Stimulated activated memory B cell treated with anti-CD40 and anti-IgM and Interleukin-4, amounts not matched to agents 10 μg/mL and 1 μg/mL and 100 μg/mL, for 72 hours (primary cell): Measurements from ENCODE around the gene ANKDD1A.
A peak's percentile ranks its signal among the peaks of the same experiment; 100 is the strongest.

ENCODE experiments used
- ATAC-seq: fragments of 150-1000 bp; cut with Tn5 transposase; 2 replicates; pipeline ENCODE4 v1.10.0; 2021
- H3K27ac Mint-ChIP-seq: one replicate; pipeline ENCODE4 v1.8.0; 2022; ENCODE audit warnings: mild to moderate bottlenecking, mixed read lengths
- H3K27me3 Mint-ChIP-seq: one replicate; pipeline ENCODE4 v1.8.0; 2022; ENCODE audit warnings: mixed read lengths
- H3K36me3 Mint-ChIP-seq: one replicate; pipeline ENCODE4 v1.8.0; 2022; ENCODE audit warnings: mixed read lengths
- H3K4me1 Mint-ChIP-seq: one replicate; pipeline ENCODE4 v1.8.0; 2022; ENCODE audit warnings: mixed read lengths
- H3K4me3 Mint-ChIP-seq: one replicate; pipeline ENCODE4 v1.8.0; 2022; ENCODE audit warnings: mild to moderate bottlenecking, moderate library complexity, mixed read lengths
- H3K9me3 Mint-ChIP-seq: one replicate; pipeline ENCODE4 v1.8.0; 2022; ENCODE audit warnings: mixed read lengths

The ANKDD1A gene

DNA sequence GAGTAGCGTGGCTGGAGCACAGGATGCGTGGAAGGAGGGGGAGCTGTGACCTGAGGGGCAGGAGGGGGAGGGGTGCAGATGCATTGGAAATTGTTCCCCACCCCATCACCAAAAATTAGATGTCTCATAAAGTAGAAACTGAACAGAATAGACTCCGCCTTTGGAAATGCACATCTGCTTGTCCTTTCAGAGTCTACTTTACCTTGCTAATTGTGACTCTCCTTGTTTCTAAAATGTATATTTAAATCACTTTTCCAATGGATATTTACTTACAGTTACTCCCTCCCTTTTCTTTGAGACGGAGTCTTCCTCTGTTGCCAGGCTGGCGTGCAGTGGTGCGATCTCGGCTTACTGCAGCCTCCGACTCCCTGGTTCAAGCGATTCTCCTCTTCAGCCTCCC, 47.4 kb downstream of the ANKDD1A start:
- no peak overlapping the region for H3K4me3 Mint-ChIP-seq
- peaks cover 8% of the 10 kb centered on the region for H3K9me3 Mint-ChIP-seq
- H3K27ac Mint-ChIP-seq: no peak overlapping the region
- H3K4me1 Mint-ChIP-seq: peaks cover 11% of the 10 kb centered on the region
- no peak for ATAC-seq
- peaks cover 78% of the 10 kb centered on the region for H3K36me3 Mint-ChIP-seq
- no peaks in the 10 kb centered on the region for H3K27me3 Mint-ChIP-seq

DNA sequence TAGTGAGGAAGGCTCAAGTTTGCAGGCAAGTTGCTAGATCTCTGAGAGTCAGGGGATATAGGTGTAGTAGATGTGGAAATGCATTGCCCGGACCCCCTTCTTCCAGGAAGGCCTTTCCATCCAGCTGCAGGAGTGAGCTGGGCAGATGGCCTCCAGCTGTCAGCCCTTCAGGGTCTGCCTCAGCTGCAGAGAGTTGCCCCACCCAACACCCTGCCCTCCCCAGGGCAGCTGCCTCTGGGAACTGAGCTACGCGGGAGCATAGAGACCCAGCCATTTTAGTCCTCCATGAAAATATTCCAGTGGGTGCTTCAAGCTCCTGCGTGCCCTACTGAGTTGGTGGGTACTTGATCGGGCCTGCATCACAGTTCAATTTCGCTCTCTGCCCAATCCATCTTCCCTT, 48.5 kb downstream of the ANKDD1A start:
- Mint-ChIP-seq H3K4me1 (peaks cover 1% of the 10 kb centered on the region), H3K9me3 (no peaks in the 10 kb centered on the region), H3K27ac (no peak overlapping the region), H3K27me3 (no peaks in the 10 kb centered on the region), H3K4me3 (no peak overlapping the region), H3K36me3 (peaks cover 78% of the 10 kb centered on the region)
- no peak for ATAC-seq

DNA sequence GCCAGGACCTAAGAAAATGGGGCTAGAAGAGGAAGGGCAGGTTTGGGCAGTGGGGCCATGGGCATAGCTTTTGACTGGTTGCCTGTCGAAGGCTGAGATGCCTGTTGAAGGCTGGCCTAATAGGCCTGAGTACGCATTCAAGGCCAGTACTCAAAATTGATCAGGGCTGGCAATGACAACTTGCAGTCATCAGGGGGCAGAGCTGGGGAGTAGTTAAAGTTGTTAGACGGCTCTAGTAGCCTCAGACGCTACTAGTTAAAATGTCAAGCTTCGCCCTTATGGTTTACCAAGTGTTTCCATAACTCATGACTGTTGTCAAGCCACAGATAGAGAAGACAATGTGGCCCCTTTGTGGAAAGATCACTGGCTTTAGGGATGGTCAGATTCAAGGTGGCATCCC, 49.3 kb downstream of the ANKDD1A start:
- no peak for ATAC-seq
- Mint-ChIP-seq H3K9me3 (no peaks in the 10 kb centered on the region), H3K4me3 (no peak overlapping the region), H3K4me1 (no peaks in the 10 kb centered on the region), H3K27ac (no peak overlapping the region), H3K27me3 (no peaks in the 10 kb centered on the region), H3K36me3 (peaks cover 78% of the 10 kb centered on the region)

DNA sequence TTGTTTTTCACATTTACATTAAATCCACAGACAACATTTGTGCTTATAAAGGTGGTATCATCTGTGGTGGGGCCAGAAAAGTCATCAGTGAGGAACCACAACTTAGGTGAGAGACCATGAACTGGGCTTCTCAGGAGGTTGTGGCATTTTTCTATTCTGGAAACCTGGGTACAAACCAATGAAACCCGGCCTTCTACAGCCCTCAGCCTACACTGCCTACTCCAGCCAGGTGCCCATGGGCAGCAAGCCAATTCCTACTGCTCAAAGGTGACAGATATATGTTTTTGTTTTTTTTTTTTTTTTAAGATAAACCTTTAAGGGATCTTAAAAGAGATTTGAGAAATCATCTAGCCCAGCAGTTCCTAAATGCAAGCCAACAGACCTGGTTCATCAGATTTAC, 57.7 kb downstream of the ANKDD1A start:
- H3K4me3 Mint-ChIP-seq: no peak overlapping the region
- no peaks in the 10 kb centered on the region for H3K9me3 Mint-ChIP-seq
- H3K27ac Mint-ChIP-seq: no peak overlapping the region
- H3K4me1 Mint-ChIP-seq: no peaks in the 10 kb centered on the region
- H3K36me3 Mint-ChIP-seq: peaks cover 39% of the 10 kb centered on the region
- H3K27me3 Mint-ChIP-seq: no peaks in the 10 kb centered on the region
- no peak for ATAC-seq

DNA sequence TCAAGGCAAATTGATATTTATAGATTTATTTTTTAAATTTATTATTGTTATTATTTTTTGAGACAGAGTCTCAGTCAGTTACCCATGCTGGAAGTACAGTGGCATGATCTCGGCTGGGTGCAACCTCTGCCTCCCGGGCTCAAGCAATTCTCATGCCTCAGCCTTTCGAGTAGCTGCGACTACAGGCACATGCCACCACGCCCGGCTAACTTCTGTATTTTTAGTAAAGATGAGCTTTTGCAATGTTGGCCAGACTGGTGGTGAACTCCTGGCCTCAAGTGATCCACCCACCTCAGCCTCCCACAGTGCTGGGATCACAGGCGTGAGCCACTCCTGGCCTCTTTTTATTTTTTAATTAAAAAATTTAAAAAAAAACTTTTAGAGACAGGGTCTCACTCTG, 59.0 kb downstream of the ANKDD1A start:
- no peaks in the 10 kb centered on the region for H3K27me3 Mint-ChIP-seq
- H3K27ac Mint-ChIP-seq: no peak overlapping the region
- no peaks in the 10 kb centered on the region for H3K4me1 Mint-ChIP-seq
- no peak for ATAC-seq
- H3K9me3 Mint-ChIP-seq: no peaks in the 10 kb centered on the region
- no peak overlapping the region for H3K4me3 Mint-ChIP-seq
- peaks cover 31% of the 10 kb centered on the region for H3K36me3 Mint-ChIP-seq

DNA sequence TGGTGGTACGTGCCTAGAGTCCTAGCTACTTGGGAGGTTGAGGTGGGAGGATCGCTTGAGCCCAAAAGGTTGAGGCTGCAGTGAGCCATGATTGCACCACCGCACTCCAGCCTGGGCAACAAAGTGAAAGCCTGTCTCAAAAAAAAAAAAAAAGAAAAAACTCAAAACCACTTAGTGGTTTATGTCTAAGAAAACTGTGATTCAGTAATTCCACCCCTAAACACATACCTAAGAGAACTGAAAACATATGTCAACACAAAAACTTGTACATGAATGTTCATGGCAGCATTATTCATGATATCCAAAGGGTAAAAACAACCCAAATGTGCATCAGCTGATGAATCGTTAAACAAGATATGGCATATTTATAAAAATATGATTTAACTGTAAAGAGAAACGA, 63.7 kb downstream of the ANKDD1A start:
- H3K4me1 Mint-ChIP-seq: no peaks in the 10 kb centered on the region
- H3K27me3 Mint-ChIP-seq: no peaks in the 10 kb centered on the region
- peaks cover 32% of the 10 kb centered on the region for H3K36me3 Mint-ChIP-seq
- H3K9me3 Mint-ChIP-seq: no peaks in the 10 kb centered on the region
- no peak overlapping the region for H3K4me3 Mint-ChIP-seq
- ATAC-seq: no peak
- no peak overlapping the region for H3K27ac Mint-ChIP-seq

DNA sequence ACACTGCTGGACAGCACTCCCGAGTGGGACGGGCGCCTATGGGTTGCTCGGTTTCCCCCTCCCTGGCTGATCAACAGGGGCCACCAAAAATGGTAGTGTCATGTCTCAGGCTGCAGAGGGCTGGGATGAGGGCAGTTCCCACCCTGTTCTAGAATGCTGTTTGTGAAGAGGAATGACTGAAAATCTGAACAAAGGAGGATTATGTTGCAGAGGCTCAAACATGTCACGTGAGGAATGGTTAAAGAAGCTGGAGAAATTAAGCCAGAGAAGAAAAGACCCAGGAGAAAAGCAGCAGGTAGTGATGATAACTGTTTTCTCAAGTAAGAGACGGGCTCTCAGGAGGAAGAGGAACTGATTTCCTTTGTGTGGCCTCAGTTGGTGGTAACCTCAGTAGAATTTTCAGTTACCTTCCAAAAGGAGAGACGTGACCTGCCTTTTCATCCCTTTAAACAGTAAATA, 67.6 kb downstream of the ANKDD1A start:
- Mint-ChIP-seq H3K9me3 (no peaks in the 10 kb centered on the region), H3K4me3 (no peak overlapping the region), H3K27me3 (no peaks in the 10 kb centered on the region), H3K27ac (no peak overlapping the region), H3K4me1 (peaks cover 6% of the 10 kb centered on the region), H3K36me3 (peaks cover 25% of the 10 kb centered on the region)
- ATAC-seq: no peak

DNA sequence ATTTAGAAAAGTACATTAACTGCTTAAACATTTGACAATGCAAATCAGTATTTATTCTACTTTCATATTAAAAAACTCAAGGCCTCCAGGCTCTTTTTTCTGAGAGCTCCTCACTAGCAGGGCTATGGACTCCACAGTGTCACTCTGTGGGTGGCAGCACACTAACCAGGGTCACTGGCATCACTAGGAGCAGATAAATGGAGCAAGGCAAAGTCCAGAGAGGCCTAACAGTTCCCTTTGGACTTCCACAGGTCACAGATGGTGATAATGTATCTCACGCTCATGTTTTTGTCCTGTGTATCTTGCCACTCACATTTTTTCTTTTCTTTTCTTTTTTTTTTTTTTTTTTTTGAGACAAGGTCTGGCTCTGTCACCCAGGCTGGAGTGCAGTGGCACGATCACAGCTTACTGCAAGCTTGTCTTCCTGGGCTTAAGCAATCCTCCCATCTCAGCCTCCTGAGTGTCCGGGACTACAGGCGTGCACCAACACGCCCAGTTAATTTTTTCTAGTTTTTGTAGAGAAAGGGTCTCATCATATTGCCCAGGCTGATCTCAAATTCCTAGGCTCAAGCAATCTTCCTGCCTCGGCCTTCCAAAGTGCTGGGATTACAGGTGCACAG, 70.2 kb downstream of the ANKDD1A start:
- H3K9me3 Mint-ChIP-seq: no peaks in the 10 kb centered on the region
- peaks cover 22% of the 10 kb centered on the region for H3K36me3 Mint-ChIP-seq
- no peaks in the 10 kb centered on the region for H3K27me3 Mint-ChIP-seq
- peaks cover 25% of the 10 kb centered on the region for H3K4me1 Mint-ChIP-seq
- no peak for ATAC-seq
- no peak overlapping the region for H3K27ac Mint-ChIP-seq
- H3K4me3 Mint-ChIP-seq: no peak overlapping the region

DNA sequence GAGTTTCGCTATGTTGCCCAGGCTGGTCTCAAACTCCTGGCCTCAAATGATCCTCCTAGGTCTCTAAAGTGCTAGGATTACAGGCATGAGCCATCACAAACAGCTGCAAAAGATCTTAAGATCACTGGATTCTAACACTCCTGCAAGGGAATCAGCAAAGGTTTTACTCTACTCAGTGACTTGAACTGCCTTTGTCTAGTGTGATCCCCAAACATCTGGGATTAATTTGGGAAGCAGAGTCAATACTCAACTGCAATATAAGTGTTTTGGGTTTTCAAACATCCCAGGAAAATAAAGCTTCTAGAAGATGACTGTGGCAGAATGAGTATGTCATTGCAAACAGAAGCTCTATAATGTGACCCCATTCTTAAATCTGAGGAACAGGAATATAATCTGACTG, 70.8 kb downstream of the ANKDD1A start:
- Mint-ChIP-seq H3K27me3 (no peaks in the 10 kb centered on the region), H3K27ac (no peak overlapping the region), H3K4me3 (no peak overlapping the region), H3K4me1 (peaks cover 31% of the 10 kb centered on the region), H3K9me3 (no peaks in the 10 kb centered on the region), H3K36me3 (peaks cover 25% of the 10 kb centered on the region)
- ATAC-seq: no peak

DNA sequence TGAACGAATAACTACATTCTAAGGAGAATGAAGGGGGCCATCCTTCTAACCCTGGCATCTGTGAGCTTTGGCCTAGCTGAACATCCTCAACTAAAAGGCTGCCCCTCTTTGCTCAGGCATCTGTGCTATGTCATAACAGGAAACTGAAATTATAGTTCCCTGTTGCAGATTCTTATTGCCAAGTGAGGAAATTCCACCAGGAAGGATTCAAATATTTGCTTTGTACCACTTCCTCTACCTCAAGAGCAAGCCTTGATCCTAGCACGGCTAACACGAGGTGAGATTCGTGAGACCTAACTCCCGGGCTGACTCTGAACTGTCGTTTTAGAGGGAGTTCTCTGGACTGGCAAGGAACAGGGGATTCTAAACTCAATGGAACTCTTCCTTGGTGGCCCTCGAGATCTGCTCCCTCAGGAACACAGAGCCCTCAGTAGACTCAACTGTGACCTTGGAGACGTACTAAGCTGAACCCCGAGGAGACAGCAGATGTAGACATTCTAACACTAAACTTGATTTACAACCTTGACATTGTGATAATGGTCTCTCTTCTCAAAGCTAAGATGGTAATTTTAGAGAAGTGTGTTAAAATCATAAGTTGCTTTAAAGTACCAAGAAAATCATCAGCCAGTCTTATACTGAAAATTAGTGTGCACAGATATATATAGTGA, 73.8 kb downstream of the ANKDD1A start:
- no peaks in the 10 kb centered on the region for H3K27me3 Mint-ChIP-seq
- no peak overlapping the region for H3K4me3 Mint-ChIP-seq
- peaks cover 6% of the 10 kb centered on the region for H3K36me3 Mint-ChIP-seq
- H3K4me1 Mint-ChIP-seq: peaks cover 56% of the 10 kb centered on the region
- no peak for ATAC-seq
- peak overlapping the region; percentile 24 for H3K27ac Mint-ChIP-seq
- H3K9me3 Mint-ChIP-seq: no peaks in the 10 kb centered on the region

DNA sequence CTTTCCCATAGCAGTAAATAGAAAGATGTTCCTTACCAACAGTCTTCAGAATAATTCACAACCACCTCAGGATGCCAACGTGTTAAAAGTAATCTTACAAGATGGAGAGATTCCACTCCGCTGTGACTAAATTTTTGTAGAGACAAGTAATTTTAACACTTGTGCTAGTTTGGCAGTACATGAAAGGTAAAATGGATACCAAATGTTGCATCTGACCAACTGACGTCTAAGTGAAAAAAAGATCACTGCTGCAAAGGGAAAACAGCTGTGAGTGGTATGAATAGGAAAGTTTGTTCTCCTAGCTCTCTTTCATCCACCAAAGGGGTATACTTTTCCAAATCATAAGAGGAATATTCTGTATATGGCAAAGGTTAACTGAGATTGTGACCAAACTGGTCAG, 75.4 kb downstream of the ANKDD1A start:
- no peak overlapping the region for H3K4me3 Mint-ChIP-seq
- ATAC-seq: no peak
- H3K9me3 Mint-ChIP-seq: no peaks in the 10 kb centered on the region
- no peaks in the 10 kb centered on the region for H3K27me3 Mint-ChIP-seq
- H3K4me1 Mint-ChIP-seq: peaks cover 61% of the 10 kb centered on the region
- H3K36me3 Mint-ChIP-seq: peaks cover 5% of the 10 kb centered on the region
- H3K27ac Mint-ChIP-seq: no peak overlapping the region

DNA sequence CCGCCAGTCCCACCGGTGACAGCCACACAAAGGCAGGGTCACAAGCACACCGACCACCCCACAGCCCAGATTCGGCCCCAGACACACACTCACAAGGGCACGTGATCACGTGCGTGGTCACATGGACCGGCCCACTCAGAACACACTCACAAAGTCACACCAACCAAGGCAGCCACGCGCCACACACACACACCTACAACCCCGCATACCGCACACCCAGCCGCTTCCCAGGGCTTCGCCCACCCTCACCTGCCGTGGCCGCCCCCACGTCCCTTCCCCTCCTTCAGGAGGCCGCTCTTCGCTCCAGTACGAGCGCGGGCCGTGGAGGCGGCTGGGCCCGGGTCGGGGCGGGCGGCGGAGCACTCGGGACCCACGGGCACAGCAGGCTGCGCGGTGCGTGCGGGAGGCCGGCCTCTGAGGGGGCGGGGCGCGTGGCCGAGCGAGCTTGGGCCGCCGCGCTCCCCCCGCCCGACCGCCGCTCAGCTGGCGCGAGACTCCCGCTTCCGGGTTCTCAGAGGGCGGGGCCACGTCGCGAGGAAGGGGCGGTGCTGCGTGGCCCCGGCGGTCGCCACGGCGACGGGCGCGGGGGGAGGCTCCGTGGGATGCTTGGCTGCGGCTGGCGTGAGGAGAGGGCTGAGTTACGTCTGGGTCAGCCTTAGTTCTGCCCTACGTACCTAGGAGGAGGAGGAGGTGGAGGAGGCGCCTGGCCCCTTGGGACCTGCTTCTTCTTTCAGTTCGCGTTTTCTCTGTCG, 77.9 kb downstream of the ANKDD1A start, which contains the start of gene SPG21:
TSS of gene SPG21 (minus strand) at position 499 of the 752 bp plus-strand sequence. CDS start 6,345 bp downstream, outside the sequence.
- peak; percentile 99 for ATAC-seq
- Mint-ChIP-seq H3K36me3 (peaks cover 5% of the 10 kb centered on the region), H3K27me3 (no peaks in the 10 kb centered on the region), H3K9me3 (no peaks in the 10 kb centered on the region), H3K27ac (peak within 1 kb of the TSS; percentile 95), H3K4me1 (peaks cover 57% of the 10 kb centered on the region), H3K4me3 (peak within 1 kb of the TSS; percentile 94)

DNA sequence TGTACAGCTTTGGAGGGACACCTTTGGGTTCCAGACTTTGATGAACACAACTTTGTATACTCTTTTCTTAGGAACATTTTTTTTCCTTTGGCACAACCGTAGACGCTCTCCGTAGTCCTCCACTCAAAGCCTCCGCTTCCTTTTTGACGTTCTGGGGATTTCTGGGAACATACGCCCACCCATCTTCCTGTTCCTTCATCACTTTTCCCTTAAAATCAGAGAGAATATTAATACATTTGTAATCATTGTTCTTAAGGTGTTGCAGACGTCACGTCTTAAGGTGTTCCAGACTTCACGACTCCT, 78.4 kb downstream of the ANKDD1A start:
- Mint-ChIP-seq H3K27me3 (no peaks in the 10 kb centered on the region), H3K27ac (peak overlapping the region; percentile 95), H3K9me3 (no peaks in the 10 kb centered on the region), H3K36me3 (peaks cover 5% of the 10 kb centered on the region), H3K4me3 (peak overlapping the region; percentile 94), H3K4me1 (peaks cover 52% of the 10 kb centered on the region)
- no peak for ATAC-seq

DNA sequence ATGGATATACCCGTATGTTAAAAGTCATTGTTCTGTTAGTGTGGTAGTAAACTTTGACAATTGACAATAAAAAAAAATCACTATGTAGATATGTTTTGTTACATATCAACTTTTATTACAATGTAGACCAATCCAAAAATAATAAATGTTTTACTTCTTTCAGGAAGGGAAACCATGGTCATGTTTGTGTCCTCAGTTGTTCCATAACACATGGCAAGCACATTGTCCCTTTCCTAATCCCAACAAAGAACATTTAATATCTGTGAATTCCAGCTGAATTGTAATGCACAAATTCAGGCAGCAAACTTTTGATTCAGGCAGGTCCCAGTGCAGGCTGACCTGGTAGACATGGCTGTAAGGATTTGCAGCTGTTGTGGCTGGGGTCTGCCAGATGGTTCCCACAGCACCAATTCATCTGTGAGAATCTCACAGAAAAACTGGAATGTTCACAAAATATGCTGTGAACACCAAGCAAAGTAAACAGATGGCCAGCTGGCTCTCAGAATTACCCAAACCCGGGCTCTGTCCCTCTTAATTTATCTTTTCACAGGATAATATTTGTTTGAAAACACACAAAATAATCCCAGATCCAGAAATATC, 79.9 kb downstream of the ANKDD1A start:
- no peak for ATAC-seq
- Mint-ChIP-seq H3K27me3 (no peaks in the 10 kb centered on the region), H3K9me3 (no peaks in the 10 kb centered on the region), H3K4me1 (peaks cover 44% of the 10 kb centered on the region), H3K36me3 (peaks cover 5% of the 10 kb centered on the region), H3K27ac (peak overlapping the region; percentile 95), H3K4me3 (no peak overlapping the region)

DNA sequence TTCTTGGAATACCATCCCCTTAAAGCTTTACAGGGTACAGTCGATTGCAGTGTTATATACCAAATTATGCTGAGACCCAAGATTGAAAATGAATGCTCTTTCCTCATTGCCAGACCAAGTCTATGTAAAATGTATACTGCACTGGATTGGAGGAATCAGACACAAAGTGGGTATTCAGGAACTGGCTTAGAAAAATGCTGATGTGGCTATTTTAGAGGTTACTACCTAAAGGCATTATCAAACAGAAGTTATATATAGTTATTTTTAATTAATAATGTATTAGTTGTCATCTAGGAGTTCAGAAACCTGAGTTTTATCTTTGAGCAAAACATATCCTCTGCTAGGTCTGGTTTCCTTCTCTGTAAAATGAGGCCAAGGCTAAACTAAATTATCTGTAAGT, 81.6 kb downstream of the ANKDD1A start:
- Mint-ChIP-seq H3K27me3 (no peaks in the 10 kb centered on the region), H3K4me1 (peaks cover 27% of the 10 kb centered on the region), H3K9me3 (no peaks in the 10 kb centered on the region), H3K36me3 (no peaks in the 10 kb centered on the region), H3K4me3 (no peak overlapping the region), H3K27ac (peak overlapping the region; percentile 65)
- ATAC-seq: no peak
